ENCODE measurements around the gene CAPZA2. TPM values are rescaled to one million over a fixed set of nuclear protein-coding genes. Genes with fewer than 3 reads are reported as not detected.
"Not testable (repeated sequence)": the region's sequence is repeated elsewhere in the genome, so short reads cannot be mapped to it uniquely, and the experiment has no call there.

CAPZA2 gene
- total RNA-seq: 100 to 1,000 TPM; 134 to 182 TPM

- H3K27me3 Mint-ChIP-seq: peaks cover 7% of the 10 kb centered on the region
- H3K27ac Mint-ChIP-seq: peak within 1 kb of the TSS; percentile 99
- CTCF ChIA-PET: interaction anchor here (1.0 kb wide), 1 partner anchor 10 kb away, joined by 4 read pairs; no protein-coding TSS in a partner anchor
- no peaks in the 10 kb centered on the region for H3K9me3 Mint-ChIP-seq
- POLR2A ChIA-PET: no interaction called here
- DNase-seq: peak; percentile 92
- H3K36me3 Mint-ChIP-seq (ENCODE audit: low read depth): peaks cover 6% of the 10 kb centered on the region
- peaks cover 35% of the 10 kb centered on the region for H3K4me1 Mint-ChIP-seq
- H3K4me3 Mint-ChIP-seq: peak within 1 kb of the TSS; percentile 99
Observed at GRCh38 chr7:116862234-116862950, at the start of gene CAPZA2. TSS of gene CAPZA2 (plus strand) at chr7:116862587. CDS start at chr7:116862612, 25 bp downstream.

DNA sequence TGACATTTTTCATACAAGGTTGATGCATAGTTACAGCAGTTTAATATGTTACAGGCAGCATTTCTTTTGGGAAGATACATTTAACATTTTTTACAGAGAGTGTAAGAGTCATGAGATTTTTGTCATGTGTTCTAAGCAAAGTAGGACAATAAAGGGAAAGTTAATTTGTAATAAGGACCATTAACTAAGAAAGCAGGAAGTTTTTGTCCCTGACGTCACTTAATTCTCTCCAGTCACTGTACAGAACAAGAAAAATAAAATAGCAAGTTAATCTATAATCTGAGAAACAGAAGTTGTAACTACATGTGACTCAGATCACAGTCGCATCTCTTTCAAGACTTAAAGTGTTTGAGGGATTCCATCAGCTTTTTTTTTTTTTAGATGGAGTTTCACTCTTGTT lies 49.5 kb upstream of the CAPZA2 start:
- no peaks in the 10 kb centered on the region for H3K36me3 Mint-ChIP-seq (ENCODE audit: low read depth)

DNA sequence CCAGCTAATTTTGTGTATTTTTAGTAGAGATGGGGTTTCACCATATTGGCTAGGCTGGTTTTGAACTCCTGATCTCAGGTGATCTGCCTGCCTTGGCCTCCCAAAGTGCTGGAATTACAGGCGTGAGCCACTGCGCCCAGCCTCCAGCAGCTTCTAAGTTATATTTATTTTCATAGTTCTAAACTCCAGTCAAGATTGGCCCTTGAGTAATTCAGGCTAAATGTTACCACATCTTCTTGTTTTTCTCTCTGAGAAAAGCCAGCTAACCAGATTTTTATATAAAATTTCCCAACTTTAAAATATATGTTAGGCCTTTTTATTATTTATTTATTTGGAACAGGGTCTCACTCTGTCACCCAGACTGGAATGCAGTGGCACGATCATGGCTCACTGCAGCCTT lies 49.0 kb upstream of the CAPZA2 start:
- DNase-seq; H3K36me3 Mint-ChIP-seq (ENCODE audit: low read depth); CTCF ChIA-PET; H3K4me3 Mint-ChIP-seq; H3K27ac Mint-ChIP-seq; H3K4me1 Mint-ChIP-seq; H3K9me3 Mint-ChIP-seq; H3K27me3 Mint-ChIP-seq; POLR2A ChIA-PET: not testable (repeated sequence)

More for the DNA sequence above, 49.5 kb upstream of the CAPZA2 start:
- Mint-ChIP-seq H3K27me3 (peaks cover 4% of the 10 kb centered on the region), H3K4me3 (no peak overlapping the region), H3K4me1 (no peaks in the 10 kb centered on the region), H3K27ac (no peak overlapping the region), H3K9me3 (no peaks in the 10 kb centered on the region)
- no peak for DNase-seq
- ChIA-PET POLR2A (no interaction called here), CTCF (no interaction called here)

GRCh38 chr7:116815041-116815440 lies 47.3 kb upstream of the CAPZA2 start:
- H3K9me3 Mint-ChIP-seq: no peaks in the 10 kb centered on the region
- POLR2A ChIA-PET: no interaction called here
- H3K27ac Mint-ChIP-seq: no peak overlapping the region
- H3K27me3 Mint-ChIP-seq: peaks cover 12% of the 10 kb centered on the region
- no peak for DNase-seq
- CTCF ChIA-PET: no interaction called here
- H3K36me3 Mint-ChIP-seq (ENCODE audit: low read depth): no peaks in the 10 kb centered on the region
- H3K4me3 Mint-ChIP-seq: no peak overlapping the region
- H3K4me1 Mint-ChIP-seq: no peaks in the 10 kb centered on the region

DNA sequence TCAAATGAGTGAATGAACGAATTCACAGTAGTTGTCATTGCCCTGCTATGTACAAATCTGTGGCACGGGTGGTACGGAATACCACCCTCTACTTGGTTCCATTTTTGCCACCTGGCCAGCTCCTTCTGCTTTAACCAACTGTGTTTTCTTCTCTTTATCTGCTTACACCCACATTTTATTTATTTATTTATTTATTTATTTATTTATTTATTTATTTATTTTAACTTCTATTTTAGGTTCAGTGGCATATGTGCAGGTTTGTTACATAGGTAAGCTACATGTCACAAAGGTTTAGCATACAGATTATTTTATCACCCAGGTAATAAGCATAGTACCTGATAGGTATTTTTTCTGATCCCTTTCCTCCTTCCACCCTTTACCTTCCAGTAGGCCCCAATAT lies 42.2 kb upstream of the CAPZA2 start:
- Mint-ChIP-seq H3K27ac (no peak overlapping the region), H3K4me1 (peaks cover 6% of the 10 kb centered on the region), H3K4me3 (no peak overlapping the region), H3K9me3 (peaks cover 8% of the 10 kb centered on the region), H3K27me3 (peaks cover 30% of the 10 kb centered on the region), H3K36me3 (ENCODE audit: low read depth) (peaks cover 2% of the 10 kb centered on the region)
- ChIA-PET POLR2A (no interaction called here), CTCF (interaction anchor here (1.1 kb wide), 1 partner anchor 53 kb away, joined by 4 read pairs; no protein-coding TSS in a partner anchor)
- no peak for DNase-seq

- CTCF ChIA-PET; H3K27ac Mint-ChIP-seq; POLR2A ChIA-PET; H3K4me3 Mint-ChIP-seq; H3K4me1 Mint-ChIP-seq; DNase-seq; H3K36me3 Mint-ChIP-seq (ENCODE audit: low read depth): not testable (repeated sequence)
- Mint-ChIP-seq H3K27me3 (peaks cover 39% of the 10 kb centered on the region), H3K9me3 (peaks cover 11% of the 10 kb centered on the region)
Observed at GRCh38 chr7:116821647-116822046, 40.7 kb upstream of the CAPZA2 start.

- Mint-ChIP-seq H3K27ac (no peak overlapping the region), H3K36me3 (ENCODE audit: low read depth) (peaks cover 2% of the 10 kb centered on the region), H3K27me3 (peaks cover 30% of the 10 kb centered on the region), H3K4me1 (peaks cover 6% of the 10 kb centered on the region), H3K4me3 (no peak overlapping the region), H3K9me3 (peaks cover 11% of the 10 kb centered on the region)
- no peak for DNase-seq
- POLR2A ChIA-PET: no interaction called here
- CTCF ChIA-PET: no interaction called here
Observed at GRCh38 chr7:116824449-116824848, 37.9 kb upstream of the CAPZA2 start.

DNA sequence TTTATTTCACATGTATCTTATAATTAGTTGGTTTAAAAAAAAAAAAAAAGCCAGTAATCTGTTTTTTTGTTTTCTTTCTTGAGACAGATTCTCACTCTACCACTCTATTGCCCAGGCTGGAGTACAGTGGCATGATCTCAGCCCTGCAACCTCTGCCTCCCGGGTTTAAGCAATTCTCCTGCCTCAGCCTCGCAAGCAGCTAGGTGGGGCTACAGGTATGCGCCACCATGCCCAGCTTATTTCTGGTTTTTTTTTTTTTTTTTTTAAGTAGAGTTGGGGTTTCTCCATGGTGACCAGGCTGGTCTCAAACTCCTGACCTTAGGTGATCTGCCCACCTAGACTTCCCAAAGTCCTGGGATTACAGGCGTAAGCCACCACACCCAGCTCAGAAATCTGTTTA lies 34.1 kb upstream of the CAPZA2 start:
- CTCF ChIA-PET: no interaction called here

GRCh38 chr7:116829041-116829440 lies 33.3 kb upstream of the CAPZA2 start:
- H3K9me3 Mint-ChIP-seq: peaks cover 9% of the 10 kb centered on the region
- H3K4me1 Mint-ChIP-seq: peaks cover 6% of the 10 kb centered on the region

More for the DNA sequence above, 34.1 kb upstream of the CAPZA2 start:
- peaks cover 6% of the 10 kb centered on the region for H3K4me1 Mint-ChIP-seq
- no peak overlapping the region for H3K27ac Mint-ChIP-seq
- H3K27me3 Mint-ChIP-seq: peaks cover 28% of the 10 kb centered on the region
- H3K4me3 Mint-ChIP-seq: no peak overlapping the region
- POLR2A ChIA-PET: no interaction called here
- no peak for DNase-seq
- H3K9me3 Mint-ChIP-seq: peaks cover 9% of the 10 kb centered on the region
- H3K36me3 Mint-ChIP-seq (ENCODE audit: low read depth): peaks cover 2% of the 10 kb centered on the region

GRCh38 chr7:116829493-116829892 lies 32.9 kb upstream of the CAPZA2 start:
- H3K4me3 Mint-ChIP-seq: no peak overlapping the region
- ChIA-PET POLR2A (no interaction called here), CTCF (no interaction called here)
- peaks cover 6% of the 10 kb centered on the region for H3K9me3 Mint-ChIP-seq
- H3K27ac Mint-ChIP-seq: no peak overlapping the region
- no peak for DNase-seq
- H3K36me3 Mint-ChIP-seq (ENCODE audit: low read depth): no peaks in the 10 kb centered on the region
- H3K27me3 Mint-ChIP-seq: peaks cover 17% of the 10 kb centered on the region
- peaks cover 3% of the 10 kb centered on the region for H3K4me1 Mint-ChIP-seq

More at GRCh38 chr7:116829041-116829440, 33.3 kb upstream of the CAPZA2 start:
- Mint-ChIP-seq H3K4me3 (no peak overlapping the region), H3K27me3 (peaks cover 21% of the 10 kb centered on the region), H3K27ac (no peak overlapping the region), H3K36me3 (ENCODE audit: low read depth) (peaks cover 2% of the 10 kb centered on the region)
- DNase-seq: no peak
- CTCF ChIA-PET: no interaction called here
- POLR2A ChIA-PET: no interaction called here

DNA sequence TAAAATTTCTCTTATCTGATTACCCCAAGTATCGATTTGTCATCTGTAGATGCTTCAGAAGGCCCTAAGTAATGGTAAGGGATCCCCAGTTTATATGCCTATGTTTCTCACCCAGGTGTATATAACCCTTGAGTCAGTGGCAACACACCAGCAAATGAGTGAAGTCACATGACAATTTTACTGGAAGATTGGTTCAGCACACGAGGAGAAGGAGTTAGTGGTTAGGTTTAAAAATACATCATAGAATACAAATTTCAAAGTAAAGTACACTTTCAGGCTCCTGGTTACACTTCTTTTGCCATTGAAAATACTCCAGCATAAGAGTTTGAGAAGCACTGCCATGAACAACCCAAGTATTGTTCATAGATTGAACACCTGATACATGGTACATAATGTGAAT lies 29.7 kb upstream of the CAPZA2 start:
- ChIA-PET POLR2A (no interaction called here), CTCF (no interaction called here)
- Mint-ChIP-seq H3K36me3 (ENCODE audit: low read depth) (no peaks in the 10 kb centered on the region), H3K9me3 (no peaks in the 10 kb centered on the region), H3K4me3 (no peak overlapping the region), H3K27me3 (peaks cover 3% of the 10 kb centered on the region), H3K27ac (no peak overlapping the region), H3K4me1 (no peaks in the 10 kb centered on the region)
- DNase-seq: no peak

GRCh38 chr7:116834815-116835504 lies 27.4 kb upstream of the CAPZA2 start:
- Mint-ChIP-seq H3K27ac (no peak overlapping the region), H3K9me3 (no peaks in the 10 kb centered on the region), H3K4me1 (no peaks in the 10 kb centered on the region), H3K36me3 (ENCODE audit: low read depth) (no peaks in the 10 kb centered on the region), H3K27me3 (peaks cover 5% of the 10 kb centered on the region), H3K4me3 (no peak overlapping the region)
- no peak for DNase-seq
- POLR2A ChIA-PET: no interaction called here
- CTCF ChIA-PET: interaction anchor here (1.2 kb wide), 1 partner anchor 14 kb away, joined by 3 read pairs; no protein-coding TSS in a partner anchor

DNA sequence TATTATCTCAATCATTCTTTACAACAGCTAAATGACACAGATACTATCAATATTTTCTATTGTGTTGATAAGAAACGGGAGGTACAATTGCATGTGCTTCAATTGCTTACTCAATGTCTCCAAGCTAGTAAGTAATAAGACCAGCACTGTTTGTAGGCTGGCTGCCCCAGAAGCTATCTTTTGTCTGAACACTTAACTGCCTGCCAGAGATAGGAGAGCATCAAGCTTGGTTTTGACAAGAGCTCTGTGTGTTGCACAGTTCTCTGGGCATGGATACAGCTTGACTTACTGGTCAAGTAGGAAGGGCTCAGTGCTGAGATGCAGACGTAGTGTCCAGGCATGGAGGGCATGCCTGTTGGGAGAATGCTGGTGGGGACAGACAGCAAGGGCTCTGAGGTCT lies 26.3 kb upstream of the CAPZA2 start:
- H3K36me3 Mint-ChIP-seq (ENCODE audit: low read depth): no peaks in the 10 kb centered on the region
- H3K27me3 Mint-ChIP-seq: peaks cover 8% of the 10 kb centered on the region
- DNase-seq: no peak
- no peak overlapping the region for H3K4me3 Mint-ChIP-seq
- POLR2A ChIA-PET: no interaction called here
- no peaks in the 10 kb centered on the region for H3K4me1 Mint-ChIP-seq
- H3K9me3 Mint-ChIP-seq: no peaks in the 10 kb centered on the region
- H3K27ac Mint-ChIP-seq: no peak overlapping the region
- CTCF ChIA-PET: no interaction called here
